Uterus (tissue), 4 donors: Measurements from ENCODE around the gene KRT4. TPM values are rescaled to one million over a fixed set of nuclear protein-coding genes. Genes with fewer than 3 reads are reported as not detected.

Experiments used
- DNase-seq, 2 donors: peaks; one replicate each; pipeline ENCODE4 v3.0.0-alpha.2; 2019 to 2020
- H3K27ac ChIP-seq, 2 donors: fragments of 200-600 bp; sonication (generic); 1 replicate in 1 of 2; 2 replicates in 1 of 2; pipeline ENCODE4 v1.5.1; 2016 to 2018
- H3K27me3 ChIP-seq, 2 donors: fragments of 200-600 bp; sonication (generic); one replicate each; pipeline ENCODE4 v1.5.1; 2018 to 2019; ENCODE audit warnings: control low read depth in 1 of 2
- H3K36me3 ChIP-seq, 2 donors: fragments of 200-600 bp; sonication (generic); one replicate each; pipeline ENCODE4 v1.5.1; 2019; ENCODE audit warnings: control low read depth in 1 of 2
- H3K4me1 ChIP-seq, 2 donors: fragments of 200-600 bp; sonication (generic); one replicate each; pipeline ENCODE4 v1.5.1; 2018 to 2019; ENCODE audit warnings: control low read depth in 1 of 2
- H3K4me3 ChIP-seq, 2 donors: fragments of 200-600 bp; sonication (generic); 1 replicate in 1 of 2; 2 replicates in 1 of 2; pipeline ENCODE4 v1.5.1; 2018 to 2019; ENCODE audit warnings: mild to moderate bottlenecking in 1 of 2
- H3K9me3 ChIP-seq, 2 donors: fragments of 200-600 bp; sonication (generic); one replicate each; pipeline ENCODE4 v1.5.1; 2019; ENCODE audit warnings: control low read depth in 1 of 2
- CTCF ChIP-seq, 4 experiments: fragments of 200-600 bp in 2 of 4; fragments of 450-650 bp in 2 of 4; sonication (generic) in 2 of 4; IDR thresholded peaks; one replicate each; pipeline ENCODE4 v1.5.1; 2016 to 2019; ENCODE audit warnings: antibody characterized with exemption in 4 of 4, mild to moderate bottlenecking in 2 of 4, moderate library complexity in 1 of 4
- POLR2A ChIP-seq, 2 donors: fragments of 450-650 bp; IDR thresholded peaks; one replicate each; pipeline ENCODE4 v1.6.1; 2016; ENCODE audit warnings: antibody characterized with exemption in 2 of 2, mild to moderate bottlenecking in 1 of 2, moderate library complexity in 1 of 2
- intact Hi-C: fragments of 100-400 bp; cut with DNase I; formaldehyde crosslinking; loops from one replicate; pipeline ENCODE4 v1.15.1; 2023; ENCODE audit warnings: low total_unique reads
- total RNA-seq, 4 donors: library from RNA; depleted of rRNA in 3 of 4; stranded (reverse); fragments of >200 nt in 3 of 4; gene quantifications; one replicate each; pipeline versions ENCODE4 v1.1.0 to v1.2.4, GENCODE V29; 2014 to 2023
- donor health status: DM: yes; HTN: yes; CAD: no.

Gene KRT4
- total RNA-seq, 4 donors from 2014 or later, result not detected

- H3K9me3 ChIP-seq, result no peaks in the 10 kb centered on the region
- TF ChIP-seq POLR2A (IDR thresholded peaks at IDR 0.05) (no peak), CTCF (IDR thresholded peaks at IDR 0.05) (no peak)
- no peak overlapping the region for H3K4me3 ChIP-seq
- no peak overlapping the region for H3K27ac ChIP-seq
- no peaks in the 10 kb centered on the region for H3K4me1 ChIP-seq
- intact Hi-C loops, result no loop called here
- H3K36me3 ChIP-seq, result no peaks in the 10 kb centered on the region
- no peak for DNase-seq
- H3K27me3 ChIP-seq, result no peaks in the 10 kb centered on the region
Measured at GRCh38 chr12:52827499-52828090, 13.7 kb upstream of the KRT4 start.

- H3K9me3 ChIP-seq, result no peaks in the 10 kb centered on the region
- no peak for DNase-seq
- no peaks in the 10 kb centered on the region for H3K4me1 ChIP-seq
Measured at GRCh38 chr12:52826611-52827498, 12.9 kb upstream of the KRT4 start.

GRCh38 chr12:52825961-52826360 is 12.0 kb upstream of the KRT4 start:
- Histone ChIP-seq H3K27ac (no peak overlapping the region), H3K27me3 (no peaks in the 10 kb centered on the region), H3K4me1 (no peaks in the 10 kb centered on the region), H3K36me3 (no peaks in the 10 kb centered on the region), H3K9me3 (no peaks in the 10 kb centered on the region), H3K4me3 (no peak overlapping the region)
- no peak for DNase-seq
- intact Hi-C loops, result no loop called here
- TF ChIP-seq POLR2A (IDR thresholded peaks at IDR 0.05) (no peak), CTCF (IDR thresholded peaks at IDR 0.05) (no peak)

More at GRCh38 chr12:52826611-52827498, 12.9 kb upstream of the KRT4 start:
- Histone ChIP-seq H3K4me3 (no peak overlapping the region), H3K36me3 (no peaks in the 10 kb centered on the region), H3K27me3 (no peaks in the 10 kb centered on the region), H3K27ac (no peak overlapping the region)
- no peak for TF ChIP-seq CTCF (IDR thresholded peaks at IDR 0.05)
- TF ChIP-seq POLR2A (IDR thresholded peaks at IDR 0.05), result no peak
- intact Hi-C loops, result no loop called here

- Histone ChIP-seq H3K27ac (no peak overlapping the region), H3K36me3 (no peaks in the 10 kb centered on the region), H3K4me3 (no peak overlapping the region), H3K4me1 (no peaks in the 10 kb centered on the region), H3K27me3 (no peaks in the 10 kb centered on the region), H3K9me3 (no peaks in the 10 kb centered on the region)
- intact Hi-C loops, result no loop called here
- TF ChIP-seq POLR2A (IDR thresholded peaks at IDR 0.05) (no peak), CTCF (IDR thresholded peaks at IDR 0.05) (no peak)
- no peak for DNase-seq
Measured at GRCh38 chr12:52824741-52825410, 11.0 kb upstream of the KRT4 start.
